ENCODE measurements around the gene SERTAD2. TPM values are rescaled to one million over a fixed set of nuclear protein-coding genes. Genes with fewer than 3 reads are reported as not detected.

SERTAD2 gene
- total RNA-seq, 4 donors from 2014 or later: 19.5 to 54.0 (median 20.8) TPM

- intact Hi-C loops (cut with DNase I): no loop called here
- TF ChIP-seq CTCF (IDR thresholded peaks at IDR 0.05): no peak
- TF ChIP-seq POLR2A (IDR thresholded peaks at IDR 0.05): no peak
- WGBS, 2 donors: 85 to 87% methylated on average over 2 of the region's 2 CpGs
- no peak for DNase-seq
- Histone ChIP-seq H3K36me3 (no peaks in the 10 kb centered on the region), H3K9me3 (no peaks in the 10 kb centered on the region), H3K4me3 (no peak overlapping the region), H3K27me3 (no peaks in the 10 kb centered on the region), H3K27ac (no peak overlapping the region), H3K4me1 (peaks cover 0 to 19% (median 0%) of the 10 kb centered on the region in 3 donors)
These were observed 44.5 kb upstream of the SERTAD2 start for GRCh38 chr2:64698177-64698643.

GRCh38 chr2:64697297-64698176 lies 43.8 kb upstream of the SERTAD2 start:
- Histone ChIP-seq H3K9me3 (no peaks in the 10 kb centered on the region), H3K4me3 (no peak overlapping the region), H3K27ac (no peak overlapping the region), H3K36me3 (no peaks in the 10 kb centered on the region), H3K27me3 (no peaks in the 10 kb centered on the region), H3K4me1 (peaks cover 0 to 19% (median 0%) of the 10 kb centered on the region in 3 donors)
- 86 to 93% methylated on average over 5 to 6 of the region's 6 CpGs for WGBS, 2 donors
- no peak for DNase-seq
- TF ChIP-seq CTCF (IDR thresholded peaks at IDR 0.05) (no peak), POLR2A (IDR thresholded peaks at IDR 0.05) (no peak)
- intact Hi-C loops (cut with DNase I): no loop called here

GRCh38 chr2:64696636-64697035 lies 42.9 kb upstream of the SERTAD2 start:
- peaks cover 0 to 19% (median 0%) of the 10 kb centered on the region in 3 donors for H3K4me1 ChIP-seq
- intact Hi-C loops (cut with DNase I): no loop called here
- TF ChIP-seq CTCF (IDR thresholded peaks at IDR 0.05) (no peak), POLR2A (IDR thresholded peaks at IDR 0.05) (no peak)

GRCh38 chr2:64695721-64696261 lies 42.1 kb upstream of the SERTAD2 start:
- H3K27ac ChIP-seq: no peak overlapping the region
- H3K36me3 ChIP-seq: no peaks in the 10 kb centered on the region
- intact Hi-C loops (cut with DNase I): no loop called here
- TF ChIP-seq CTCF (IDR thresholded peaks at IDR 0.05): no peak
- TF ChIP-seq POLR2A (IDR thresholded peaks at IDR 0.05): no peak
- DNase-seq: no peak
- no peaks in the 10 kb centered on the region for H3K27me3 ChIP-seq
- 50 to 69% methylated on average over 1 of the region's 1 CpG for WGBS, 2 donors
- no peaks in the 10 kb centered on the region for H3K9me3 ChIP-seq
- no peak overlapping the region for H3K4me3 ChIP-seq
- peaks cover 0 to 19% (median 0%) of the 10 kb centered on the region in 3 donors for H3K4me1 ChIP-seq

More at GRCh38 chr2:64696636-64697035, 42.9 kb upstream of the SERTAD2 start:
- 100% methylated on average over 1 of the region's 1 CpG for WGBS, 2 donors
- Histone ChIP-seq H3K27ac (no peak overlapping the region), H3K27me3 (no peaks in the 10 kb centered on the region), H3K36me3 (no peaks in the 10 kb centered on the region), H3K9me3 (no peaks in the 10 kb centered on the region), H3K4me3 (no peak overlapping the region)
- DNase-seq: no peak

- TF ChIP-seq POLR2A (IDR thresholded peaks at IDR 0.05): no peak
- TF ChIP-seq CTCF (IDR thresholded peaks at IDR 0.05): no peak
- Histone ChIP-seq H3K27ac (no peak overlapping the region), H3K4me1 (peaks cover 0 to 10% (median 0%) of the 10 kb centered on the region in 3 donors), H3K9me3 (no peaks in the 10 kb centered on the region), H3K27me3 (no peaks in the 10 kb centered on the region), H3K36me3 (no peaks in the 10 kb centered on the region), H3K4me3 (no peak overlapping the region)
- intact Hi-C loops (cut with DNase I): no loop called here
- WGBS, 2 donors: 64 to 70% methylated on average over 4 of the region's 4 CpGs
- no peak for DNase-seq
These were observed 38.7 kb upstream of the SERTAD2 start for GRCh38 chr2:64692401-64692800.
